Measurements from ENCODE around the gene MRPS7. TPM values are rescaled to one million over a fixed set of nuclear protein-coding genes. Genes with fewer than 3 reads are reported as not detected.

Gene MRPS7
- polyA plus RNA-seq, 1 donor from 2014 or later, result 63.3 TPM

GRCh38 chr17:75266316-75267152 is 4.9 kb downstream of the MRPS7 start:
- Histone ChIP-seq H3K9me3 (ENCODE audit: low read length) (no peaks in the 10 kb centered on the region), H3K4me3 (ENCODE audit: low read length) (no peak overlapping the region), H4K20me1 (ENCODE audit: insufficient read depth) (no peaks in the 10 kb centered on the region), H3K27me3 (ENCODE audit: insufficient read depth, low read depth, low read length) (no peaks in the 10 kb centered on the region), H3K9ac (ENCODE audit: low read length) (no peak overlapping the region), H3F3A (ENCODE audit: insufficient read depth, low read length, poor library complexity, severe bottlenecking) (no peaks in the 10 kb centered on the region), H3K4me2 (ENCODE audit: low read length) (no peak overlapping the region), H3K27ac (ENCODE audit: low read length) (no peak overlapping the region), H3K9me2 (ENCODE audit: insufficient read depth, low read length) (no peaks in the 10 kb centered on the region), H2AFZ (ENCODE audit: low read depth, low read length) (no peak overlapping the region), H3K79me2 (replicated peaks; ENCODE audit: insufficient read depth, low read length) (peaks cover 12% of the 10 kb centered on the region), H3K36me3 (ENCODE audit: insufficient read depth, low read length) (no peaks in the 10 kb centered on the region)
- TF ChIP-seq REST (IDR thresholded peaks at IDR 0.05; ENCODE audit: borderline replicate concordance) (no peak), TAF1 (IDR thresholded peaks at IDR 0.05; ENCODE audit: low read depth) (no peak), POLR2AphosphoS5 (IDR thresholded peaks at IDR 0.05) (no peak), RAD21 (conservative IDR thresholded peaks at IDR 0.05) (no peak), CTCF (IDR thresholded peaks at IDR 0.05; ENCODE audit: poor library complexity, severe bottlenecking) (no peak), EP300 (conservative IDR thresholded peaks at IDR 0.05; ENCODE audit: poor library complexity, severe bottlenecking) (no peak), EZH2 (IDR thresholded peaks at IDR 0.05; ENCODE audit: borderline replicate concordance, insufficient read depth, low read length, poor library complexity, severe bottlenecking) (no peak), SMC3 (conservative IDR thresholded peaks at IDR 0.05; ENCODE audit: poor library complexity) (no peak), MXI1 (conservative IDR thresholded peaks at IDR 0.05; ENCODE audit: poor library complexity, severe bottlenecking) (no peak)

GRCh38 chr17:75267153-75267410 is 5.4 kb downstream of the MRPS7 start:
- TF ChIP-seq EP300 (conservative IDR thresholded peaks at IDR 0.05; ENCODE audit: poor library complexity, severe bottlenecking) (no peak), CTCF (IDR thresholded peaks at IDR 0.05; ENCODE audit: poor library complexity, severe bottlenecking) (no peak)
- Histone ChIP-seq H3K4me3 (ENCODE audit: low read length) (no peak overlapping the region), H3K36me3 (ENCODE audit: insufficient read depth, low read length) (no peaks in the 10 kb centered on the region), H3K9me3 (ENCODE audit: low read length) (no peaks in the 10 kb centered on the region), H3K9me2 (ENCODE audit: insufficient read depth, low read length) (no peaks in the 10 kb centered on the region), H3F3A (ENCODE audit: insufficient read depth, low read length, poor library complexity, severe bottlenecking) (no peaks in the 10 kb centered on the region), H3K27ac (ENCODE audit: low read length) (no peak overlapping the region), H3K9ac (ENCODE audit: low read length) (no peak overlapping the region), H3K4me2 (ENCODE audit: low read length) (no peak overlapping the region), H2AFZ (ENCODE audit: low read depth, low read length) (no peak overlapping the region), H4K20me1 (ENCODE audit: insufficient read depth) (no peaks in the 10 kb centered on the region), H3K79me2 (replicated peaks; ENCODE audit: insufficient read depth, low read length) (peaks cover 10% of the 10 kb centered on the region), H3K27me3 (ENCODE audit: insufficient read depth, low read depth, low read length) (no peaks in the 10 kb centered on the region)
